Stimulated activated CD4-positive, alpha-beta T cell treated with anti-CD3 and anti-CD28 coated beads, Interleukin-4, amount 100 ng/mL, for 24 hours (primary cell): ENCODE results near the gene CDY1.
"Not testable (repeated sequence)": the region's sequence is repeated elsewhere in the genome, so short reads cannot be mapped to it uniquely, and the experiment has no call there.

Source experiments
- DNase-seq: peaks from one replicate; pipeline ENCODE4 v3.0.0-alpha.2; 2020

Gene CDY1, protein sequence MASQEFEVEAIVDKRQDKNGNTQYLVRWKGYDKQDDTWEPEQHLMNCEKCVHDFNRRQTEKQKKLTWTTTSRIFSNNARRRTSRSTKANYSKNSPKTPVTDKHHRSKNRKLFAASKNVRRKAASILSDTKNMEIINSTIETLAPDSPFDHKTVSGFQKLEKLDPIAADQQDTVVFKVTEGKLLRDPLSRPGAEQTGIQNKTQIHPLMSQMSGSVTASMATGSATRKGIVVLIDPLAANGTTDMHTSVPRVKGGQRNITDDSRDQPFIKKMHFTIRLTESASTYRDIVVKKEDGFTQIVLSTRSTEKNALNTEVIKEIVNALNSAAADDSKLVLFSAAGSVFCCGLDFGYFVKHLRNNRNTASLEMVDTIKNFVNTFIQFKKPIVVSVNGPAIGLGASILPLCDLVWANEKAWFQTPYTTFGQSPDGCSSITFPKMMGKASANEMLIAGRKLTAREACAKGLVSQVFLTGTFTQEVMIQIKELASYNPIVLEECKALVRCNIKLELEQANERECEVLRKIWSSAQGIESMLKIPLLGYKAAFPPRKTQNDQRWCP

DNA sequence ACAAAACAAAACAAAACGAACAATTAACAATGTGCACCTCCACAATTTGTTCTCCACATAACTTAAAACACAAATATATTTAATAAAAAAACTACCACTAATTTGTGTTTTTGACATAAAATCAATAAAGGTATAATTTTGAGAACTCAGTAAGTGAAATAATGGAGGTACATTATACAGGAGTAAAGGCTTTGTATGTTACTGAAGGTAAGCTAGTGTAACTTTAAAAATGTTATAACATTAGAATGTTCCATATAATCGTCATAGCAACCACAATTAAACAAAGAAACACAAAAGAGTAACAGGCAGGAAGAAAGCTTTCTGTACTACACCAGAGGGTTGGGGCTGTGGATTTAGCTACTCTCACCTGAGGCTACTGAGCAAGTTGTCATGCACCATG is at the start of gene CDY1:
Gene CDY1, plus strand, starts transcription at position 301 of the 400 bp plus-strand sequence. CDS start 326 bp downstream, outside the sequence.
- DNase-seq, result not testable (repeated sequence)

DNA sequence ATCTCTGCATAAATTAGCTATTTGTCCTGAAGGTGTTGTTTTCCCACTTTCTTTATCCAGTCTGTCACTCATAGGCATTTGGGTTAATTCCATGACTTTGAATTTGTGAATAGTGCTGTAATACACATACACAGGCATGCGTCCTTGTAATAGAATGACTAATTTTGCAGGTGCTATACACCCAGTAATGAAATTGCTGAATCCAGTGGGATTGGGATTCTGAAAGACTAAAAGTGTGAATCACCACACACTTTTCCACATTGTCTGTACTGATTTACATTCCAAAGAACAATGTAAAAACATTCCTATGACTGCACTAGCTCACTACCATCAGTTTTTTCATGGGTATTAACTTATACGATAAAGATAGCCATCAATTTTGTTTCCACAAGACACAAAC is 28.6 kb upstream of the CDY1 start:
- DNase-seq, result not testable (repeated sequence)

DNA sequence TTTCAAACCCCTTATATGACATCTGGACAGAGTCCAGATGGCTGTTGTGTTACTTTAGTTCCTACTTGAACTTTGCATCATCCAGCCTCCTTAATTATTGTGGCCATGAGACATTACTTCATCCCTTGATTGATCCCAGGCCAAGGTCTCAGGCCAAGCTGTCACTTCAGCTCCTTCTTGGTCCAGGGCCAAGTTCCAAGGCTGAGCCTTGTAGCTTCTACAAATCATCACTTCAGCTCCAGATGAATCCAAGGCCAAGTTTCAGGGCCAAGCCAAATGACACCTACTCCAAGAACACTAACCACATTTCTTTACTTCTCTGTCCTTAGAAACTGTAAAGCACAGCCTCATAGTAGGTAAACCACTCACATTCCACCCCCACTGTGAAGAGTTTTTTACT is 1.7 kb upstream of the CDY1 start:
- DNase-seq, result not testable (repeated sequence)

DNA sequence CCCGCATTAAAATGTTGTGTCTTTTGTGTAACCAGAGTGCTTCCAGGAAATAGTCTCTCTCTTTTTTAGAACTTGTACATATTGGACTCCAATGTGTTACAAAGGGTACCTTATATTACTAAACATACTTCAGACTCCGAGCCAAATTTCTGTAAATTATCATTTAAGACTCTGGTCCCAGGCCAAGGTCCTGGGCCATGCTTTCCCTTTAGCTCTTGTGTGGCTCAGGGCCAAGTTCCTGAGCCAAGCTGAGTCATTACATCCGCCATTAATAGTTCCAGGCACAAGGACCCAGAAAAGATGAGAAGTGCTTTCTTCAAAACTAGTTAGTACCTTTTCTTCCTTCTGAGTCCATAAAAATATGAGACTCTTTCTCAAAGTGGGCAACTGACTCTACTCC is 4.6 kb downstream of the CDY1 start:
- not testable (repeated sequence) for DNase-seq

DNA sequence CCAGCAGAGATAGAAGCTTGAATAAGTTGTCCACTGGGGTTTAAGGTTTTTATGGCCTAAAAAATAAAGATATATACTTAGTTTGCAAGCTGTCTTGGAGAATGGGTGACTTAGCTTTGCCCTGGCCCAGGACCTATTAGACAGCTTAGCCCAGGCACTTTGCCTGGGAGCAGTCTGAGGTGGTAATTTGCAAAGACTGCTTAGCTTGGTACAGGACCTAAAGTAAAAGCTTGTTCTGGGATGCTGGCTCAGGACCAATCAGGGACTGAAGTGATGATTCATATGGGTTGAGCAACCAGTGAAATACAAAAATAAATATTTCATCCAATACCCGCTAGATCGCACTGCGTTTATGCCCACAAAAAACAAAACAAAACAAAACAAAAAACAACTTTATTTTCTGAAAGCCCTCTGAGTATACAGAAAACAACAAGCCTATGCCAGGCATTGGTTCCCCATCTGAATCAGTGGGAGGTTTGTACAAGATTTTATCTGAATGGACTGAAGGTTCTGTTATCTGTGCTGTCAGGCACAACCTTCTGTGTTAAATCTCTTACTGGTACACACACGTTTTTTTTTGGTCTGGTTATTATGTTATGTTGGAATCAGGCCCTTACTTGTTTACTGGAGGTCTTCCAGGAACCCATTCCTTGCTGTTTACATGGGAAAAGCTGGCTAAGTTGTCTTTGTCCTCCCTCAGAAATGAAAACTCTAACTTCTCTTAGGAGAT is 8.6 kb downstream of the CDY1 start:
- DNase-seq, result not testable (repeated sequence)

DNA sequence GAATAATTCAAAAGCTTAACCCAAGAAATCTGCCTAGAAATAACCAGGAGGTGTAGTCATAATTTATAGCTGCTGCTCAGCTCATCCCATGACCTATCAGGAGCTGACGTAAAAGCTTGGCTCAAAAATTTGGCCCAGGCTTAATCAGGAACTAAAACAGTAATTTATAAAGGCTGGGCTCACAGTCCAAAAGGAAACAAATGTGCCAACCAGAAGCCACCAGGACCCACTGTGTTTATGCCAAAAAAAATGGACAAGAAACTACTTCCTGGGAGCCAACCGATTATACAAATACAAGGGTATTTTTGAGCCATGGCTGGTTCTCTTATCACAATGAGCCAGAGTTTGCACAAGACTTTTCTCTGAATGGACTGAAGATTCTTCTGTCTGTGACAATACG is 17.9 kb downstream of the CDY1 start:
- DNase-seq, result not testable (repeated sequence)

DNA sequence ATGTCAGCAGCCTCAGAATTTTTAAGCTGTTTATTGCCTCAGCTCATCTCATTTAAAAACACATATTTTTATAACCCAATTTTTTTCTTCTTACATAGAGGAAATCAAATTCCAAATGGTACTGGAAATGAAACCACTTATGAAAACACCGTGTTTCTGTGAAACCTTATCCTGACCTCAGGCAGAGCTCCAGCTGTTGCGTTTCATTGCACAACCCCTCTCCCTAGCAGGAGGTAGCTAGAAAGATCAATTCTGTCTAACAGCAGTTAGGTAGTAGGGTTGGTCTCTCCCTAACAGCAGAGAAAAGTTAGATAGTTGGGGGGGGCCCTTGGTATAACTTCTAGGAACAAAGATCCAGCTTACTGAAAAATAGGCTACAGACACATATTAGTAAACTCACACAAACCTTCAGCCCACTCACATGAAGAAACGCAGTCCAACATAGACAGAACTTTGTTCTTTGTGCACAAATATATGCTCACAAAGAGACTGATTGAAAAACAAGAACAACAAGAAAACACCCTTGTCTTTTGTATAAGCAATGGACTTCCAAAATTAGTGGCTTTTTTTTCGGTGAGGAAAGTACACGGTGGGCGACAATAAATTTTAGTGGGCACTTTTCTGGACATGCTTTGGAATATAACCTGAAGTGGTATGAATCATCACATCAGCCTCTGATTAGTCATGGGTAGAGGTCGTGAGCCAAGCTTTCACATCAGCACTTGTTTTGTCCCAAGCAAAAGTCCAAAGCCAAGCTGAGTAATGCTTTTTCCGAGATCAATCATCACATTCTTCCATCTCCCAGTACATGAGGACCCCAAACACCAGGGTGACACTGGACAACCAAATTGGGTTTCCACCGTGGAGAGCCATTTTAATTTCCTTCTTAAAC is 21.4 kb downstream of the CDY1 start:
- DNase-seq, result not testable (repeated sequence)
